K562 (cell line): ENCODE measurements around the gene CREB3L4. TPM values are rescaled to one million over a fixed set of nuclear protein-coding genes. Genes with fewer than 3 reads are reported as not detected.

ENCODE experiments used
- CREM ChIP-seq: IDR thresholded peaks from 2 replicates; pipeline ENCODE4 v1.6.1; 2014; ENCODE audit warnings: antibody characterized with exemption, low read depth
- CTCF ChIP-seq, 3 experiments: IDR thresholded peaks in 2 of 3; conservative IDR thresholded peaks in 1 of 3; 2 replicates each; pipeline ENCODE4 v1.5.1; 2011 to 2012; ENCODE audit warnings: low read length in 3 of 3, mild to moderate bottlenecking in 3 of 3, control low read depth in 2 of 3, improper control_type of control experiment in 1 of 3, inconsistent platforms in 1 of 3, low read depth in 1 of 3, mixed read lengths in 1 of 3, moderate library complexity in 1 of 3; ENCODE audit not compliant: insufficient read depth in 2 of 3
- ESRRA ChIP-seq: fragments of 450-650 bp; IDR thresholded peaks from 2 replicates; pipeline ENCODE4 v1.6.1; 2014; ENCODE audit warnings: low read depth, mild to moderate bottlenecking, moderate library complexity, borderline replicate concordance
- HDAC1 ChIP-seq, 2 experiments: fragments of 450-650 bp; IDR thresholded peaks; 2 replicates each; pipeline ENCODE4 v1.6.1; 2016 to 2017; ENCODE audit warnings: inconsistent platforms in 1 of 2, mild to moderate bottlenecking in 1 of 2, moderate library complexity in 1 of 2
- KDM1A ChIP-seq, 2 experiments: fragments of 450-650 bp; IDR thresholded peaks; 2 replicates each; pipeline ENCODE4 v1.6.1; 2016; ENCODE audit warnings: mild to moderate bottlenecking in 2 of 2
- MLLT1 ChIP-seq, 2 experiments: fragments of 450-650 bp; IDR thresholded peaks; 2 replicates each; pipeline ENCODE4 v1.6.1; 2016
- NFE2L1 ChIP-seq: fragments of 450-650 bp; IDR thresholded peaks from 2 replicates; pipeline ENCODE4 v1.6.1; 2016; ENCODE audit warnings: missing genetic modification characterization, low read depth, mild to moderate bottlenecking, missing compliant biosample characterization, moderate library complexity, borderline replicate concordance
- NFIC ChIP-seq: fragments of 450-650 bp; IDR thresholded peaks from 2 replicates; pipeline ENCODE4 v1.6.1; 2017; ENCODE audit warnings: mild to moderate bottlenecking, inconsistent platforms
- TAF9B ChIP-seq: fragments of 450-650 bp; IDR thresholded peaks from 2 replicates; pipeline ENCODE4 v1.6.1; 2018; ENCODE audit warnings: mild to moderate bottlenecking; ENCODE audit not compliant: partially characterized antibody
- TCF7 ChIP-seq: sonication (generic); IDR thresholded peaks from 2 replicates; pipeline ENCODE4 v1.6.1; 2016; ENCODE audit warnings: antibody characterized with exemption, borderline replicate concordance
- TEAD4 ChIP-seq, 2 experiments: sonication (generic) in 1 of 2; formaldehyde crosslinking in 1 of 2; IDR thresholded peaks; 2 replicates each; pipeline versions ENCODE4 v1.6.1 to v1.8.0; 2012 to 2022; ENCODE audit warnings: borderline replicate concordance in 1 of 2, inconsistent platforms in 1 of 2, low read length in 1 of 2, mild to moderate bottlenecking in 1 of 2, missing genetic modification reagents in 1 of 2
- XRCC4 ChIP-seq: IDR thresholded peaks from one replicate; pipeline ENCODE4 v1.6.1; 2011; ENCODE audit not compliant: insufficient read depth, insufficient read length; ENCODE audit errors: extremely low read depth
- ZNF212 ChIP-seq: fragments of 450-650 bp; formaldehyde crosslinking; IDR thresholded peaks from 2 replicates; pipeline ENCODE4 v1.4.0; 2020; ENCODE audit warnings: mild to moderate bottlenecking
- polyA plus RNA-seq, 8 experiments: library from polyadenylated mRNA; depleted of rRNA in 4 of 8; stranded (reverse) in 5 of 8; unstranded in 3 of 8; fragments of >200 nt; fragmentation: Nextera tagmentation in 2 of 8; fragmentation: Illumina TruSeq in 1 of 8; extraction: Ambion mirVana in 2 of 8; extraction: Trizol in 1 of 8; gene quantifications; 2 replicates each; pipeline versions ENCODE4 v1.2.1 to v1.2.3, GENCODE V29; 2011 to 2014; ENCODE audit warnings: inconsistent platforms in 1 of 8, missing spikeins in 1 of 8
- total RNA-seq, 7 experiments: library from RNA; depleted of rRNA in 6 of 7; stranded (reverse); fragments of >200 nt in 6 of 7; fragmentation: Illumina TruSeq in 2 of 7; extraction: Trizol in 2 of 7; gene quantifications; 2 replicates each; pipeline versions ENCODE4 v1.2.1 to v1.2.3, GENCODE V29; 2011 to 2021; ENCODE audit warnings: low replicate concordance in 1 of 7
- TF ChIP-seq, protein P1 (sequence below): sonication (generic); formaldehyde crosslinking; IDR thresholded peaks from 2 replicates; pipeline ENCODE4 v1.8.0; 2023; ENCODE audit warnings: mild to moderate bottlenecking, missing genetic modification reagents
- TF ChIP-seq, protein P2 (sequence below), 2 experiments: IDR thresholded peaks in 1 of 2; conservative IDR thresholded peaks in 1 of 2; 2 replicates each; pipeline ENCODE4 v1.6.1; 2016; ENCODE audit warnings: low read depth in 2 of 2, mild to moderate bottlenecking in 1 of 2, missing compliant biosample characterization in 1 of 2, missing genetic modification characterization in 1 of 2, moderate library complexity in 1 of 2

CREB3L4 gene
- total and polyA plus RNA-seq, 9 of the 15 experiments (the other 6 are each of a cell fraction or from before 2014, with no cell fraction given): 9.9 to 18.6 (median 13.9) TPM

- TF ChIP-seq, protein P1, sequence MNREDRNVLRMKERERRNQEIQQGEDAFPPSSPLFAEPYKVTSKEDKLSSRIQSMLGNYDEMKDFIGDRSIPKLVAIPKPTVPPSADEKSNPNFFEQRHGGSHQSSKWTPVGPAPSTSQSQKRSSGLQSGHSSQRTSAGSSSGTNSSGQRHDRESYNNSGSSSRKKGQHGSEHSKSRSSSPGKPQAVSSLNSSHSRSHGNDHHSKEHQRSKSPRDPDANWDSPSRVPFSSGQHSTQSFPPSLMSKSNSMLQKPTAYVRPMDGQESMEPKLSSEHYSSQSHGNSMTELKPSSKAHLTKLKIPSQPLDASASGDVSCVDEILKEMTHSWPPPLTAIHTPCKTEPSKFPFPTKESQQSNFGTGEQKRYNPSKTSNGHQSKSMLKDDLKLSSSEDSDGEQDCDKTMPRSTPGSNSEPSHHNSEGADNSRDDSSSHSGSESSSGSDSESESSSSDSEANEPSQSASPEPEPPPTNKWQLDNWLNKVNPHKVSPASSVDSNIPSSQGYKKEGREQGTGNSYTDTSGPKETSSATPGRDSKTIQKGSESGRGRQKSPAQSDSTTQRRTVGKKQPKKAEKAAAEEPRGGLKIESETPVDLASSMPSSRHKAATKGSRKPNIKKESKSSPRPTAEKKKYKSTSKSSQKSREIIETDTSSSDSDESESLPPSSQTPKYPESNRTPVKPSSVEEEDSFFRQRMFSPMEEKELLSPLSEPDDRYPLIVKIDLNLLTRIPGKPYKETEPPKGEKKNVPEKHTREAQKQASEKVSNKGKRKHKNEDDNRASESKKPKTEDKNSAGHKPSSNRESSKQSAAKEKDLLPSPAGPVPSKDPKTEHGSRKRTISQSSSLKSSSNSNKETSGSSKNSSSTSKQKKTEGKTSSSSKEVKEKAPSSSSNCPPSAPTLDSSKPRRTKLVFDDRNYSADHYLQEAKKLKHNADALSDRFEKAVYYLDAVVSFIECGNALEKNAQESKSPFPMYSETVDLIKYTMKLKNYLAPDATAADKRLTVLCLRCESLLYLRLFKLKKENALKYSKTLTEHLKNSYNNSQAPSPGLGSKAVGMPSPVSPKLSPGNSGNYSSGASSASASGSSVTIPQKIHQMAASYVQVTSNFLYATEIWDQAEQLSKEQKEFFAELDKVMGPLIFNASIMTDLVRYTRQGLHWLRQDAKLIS: no peak
- peak; percentile 43 for TF ChIP-seq TAF9B
- peak; percentile 63; the same call in 1 of the 2 replicates for TF ChIP-seq ESRRA
- no peak for TF ChIP-seq ZNF212
- TF ChIP-seq XRCC4: no peak
- TF ChIP-seq TEAD4 (IDR thresholded peaks at IDR 0.05; ENCODE audit: low read length): peak; percentile 58; the same call in 1 of the 2 replicates
- no peak for TF ChIP-seq TEAD4 (CRISPR knock-in tag; IDR thresholded peaks at IDR 0.05; ENCODE audit: borderline replicate concordance)
- TF ChIP-seq NFE2L1 (tag): no peak
- peak; percentile 51; the same call in 1 of the 2 replicates for TF ChIP-seq CREM
- TF ChIP-seq MLLT1 (IDR thresholded peaks at IDR 0.05): no peak
- no peak for TF ChIP-seq NFIC
- no peak for TF ChIP-seq TCF7
- peak in 1 of 2 experiments; percentile 39; a peak in 1 of 4 replicates for TF ChIP-seq KDM1A (IDR thresholded peaks at IDR 0.05)
- TF ChIP-seq CTCF (IDR thresholded peaks at IDR 0.05 in 2 of 3, conservative IDR thresholded peaks at IDR 0.05 in 1 of 3; ENCODE audit: insufficient read depth in 2 of 3, low read depth in 1 of 3, low read length in 3 of 3): peak; percentile 21 to 57 (median 41); a peak in 3 of 6 replicates
- TF ChIP-seq, protein P2, sequence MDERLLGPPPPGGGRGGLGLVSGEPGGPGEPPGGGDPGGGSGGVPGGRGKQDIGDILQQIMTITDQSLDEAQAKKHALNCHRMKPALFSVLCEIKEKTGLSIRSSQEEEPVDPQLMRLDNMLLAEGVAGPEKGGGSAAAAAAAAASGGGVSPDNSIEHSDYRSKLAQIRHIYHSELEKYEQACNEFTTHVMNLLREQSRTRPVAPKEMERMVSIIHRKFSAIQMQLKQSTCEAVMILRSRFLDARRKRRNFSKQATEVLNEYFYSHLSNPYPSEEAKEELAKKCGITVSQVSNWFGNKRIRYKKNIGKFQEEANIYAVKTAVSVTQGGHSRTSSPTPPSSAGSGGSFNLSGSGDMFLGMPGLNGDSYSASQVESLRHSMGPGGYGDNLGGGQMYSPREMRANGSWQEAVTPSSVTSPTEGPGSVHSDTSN (CRISPR knock-in tag; IDR thresholded peaks at IDR 0.05; ENCODE audit: low read depth): peak; percentile 67
- TF ChIP-seq, protein P2 (tag; conservative IDR thresholded peaks at IDR 0.05; ENCODE audit: low read depth): peak; percentile 98
- TF ChIP-seq HDAC1 (IDR thresholded peaks at IDR 0.05): 0 out of 4 replicates have a peak, but pooled peaks of 1 of the 2 experiments have one; percentile 8
These were observed 47.5 kb upstream of the CREB3L4 start (continued) for GRCh38 chr1:153919876-153920852.
